Pons (tissue), 1 donor: Measurements from ENCODE around the gene MYO1B.

ENCODE experiments used
- DNase-seq: peaks from one replicate; pipeline ENCODE4 v3.0.0-alpha.2; 2016; ENCODE audit warnings: low spot score

The MYO1B gene

GRCh38 chr2:191299010-191299409 is 53.8 kb downstream of the MYO1B start:
- DNase-seq = no peak

GRCh38 chr2:191299866-191300265 is 54.7 kb downstream of the MYO1B start:
- DNase-seq = no peak

GRCh38 chr2:191301971-191302370 is 56.8 kb downstream of the MYO1B start:
- DNase-seq = no peak

- DNase-seq = no peak
Measured at GRCh38 chr2:191302459-191303139, 57.4 kb downstream of the MYO1B start.

GRCh38 chr2:191303140-191304005 is 58.2 kb downstream of the MYO1B start:
- no peak for DNase-seq

- no peak for DNase-seq
Measured at GRCh38 chr2:191304939-191305875, 60.0 kb downstream of the MYO1B start.

- no peak for DNase-seq
Measured at GRCh38 chr2:191308026-191308425, 62.8 kb downstream of the MYO1B start.

GRCh38 chr2:191311156-191311555 is 66.0 kb downstream of the MYO1B start:
- no peak for DNase-seq

- DNase-seq = no peak
Measured at GRCh38 chr2:191311627-191312026, 66.4 kb downstream of the MYO1B start.

GRCh38 chr2:191312163-191312562 is 67.0 kb downstream of the MYO1B start:
- no peak for DNase-seq

- DNase-seq = no peak
Measured at GRCh38 chr2:191312662-191313061, 67.5 kb downstream of the MYO1B start.

GRCh38 chr2:191314697-191315364 is 69.6 kb downstream of the MYO1B start:
- no peak for DNase-seq

GRCh38 chr2:191315365-191315752 is 70.2 kb downstream of the MYO1B start:
- DNase-seq = no peak

- DNase-seq = no peak
Measured at GRCh38 chr2:191316246-191316994, 71.2 kb downstream of the MYO1B start.

GRCh38 chr2:191318037-191318728 is 73.0 kb downstream of the MYO1B start:
- no peak for DNase-seq

GRCh38 chr2:191318729-191319078 is 73.5 kb downstream of the MYO1B start:
- no peak for DNase-seq

- no peak for DNase-seq
Measured at GRCh38 chr2:191319186-191319585, 74.0 kb downstream of the MYO1B start.

- DNase-seq = no peak
Measured at GRCh38 chr2:191320881-191321280, 75.7 kb downstream of the MYO1B start.

GRCh38 chr2:191321861-191322662 is 76.9 kb downstream of the MYO1B start:
- DNase-seq = peak; percentile 73
